ENCODE data around the gene ST6GALNAC5. TPM values are rescaled to one million over a fixed set of nuclear protein-coding genes. Genes with fewer than 3 reads are reported as not detected.

Gene ST6GALNAC5
- total RNA-seq, 2 experiments from 2014 or later, result not detected

- CTCF ChIA-PET, result no interaction called here
- no peak for TF ChIP-seq CTCF (IDR thresholded peaks at IDR 0.05)
Observed at GRCh38 chr1:77100875-77101274, 233.6 kb downstream of the ST6GALNAC5 start.

GRCh38 chr1:77103486-77103885 is 236.2 kb downstream of the ST6GALNAC5 start:
- Histone ChIP-seq H3K4me1 (ENCODE audit: insufficient read depth, low read length) (no peaks in the 10 kb centered on the region), H3K9me3 (ENCODE audit: control insufficient read depth in 1 of 2, insufficient read depth in 1 of 2, low read length in 2 of 2) (no peaks in the 10 kb centered on the region), H3K36me3 (ENCODE audit: insufficient read depth, low read length) (no peaks in the 10 kb centered on the region), H3K27me3 (ENCODE audit: control insufficient read depth in 1 of 2, insufficient read depth in 2 of 2, low read length in 2 of 2) (no peaks in the 10 kb centered on the region), H3K27ac (ENCODE audit: low read depth in 1 of 2, low read length in 2 of 2) (no peak overlapping the region), H3K4me3 (ENCODE audit: low read length) (no peak overlapping the region)
- intact Hi-C loops (cut with DNase I, micrococcal nuclease), result no loop called here
- Mint-ChIP-seq H3K27me3 (no peaks in the 10 kb centered on the region), H3K27ac (no peak overlapping the region), H3K4me3 (no peak overlapping the region), H3K4me1 (ENCODE audit: low read depth) (no peaks in the 10 kb centered on the region), H3K36me3 (ENCODE audit: low read depth) (peaks cover 36% of the 10 kb centered on the region), H3K9me3 (no peaks in the 10 kb centered on the region)
- ATAC-seq (ENCODE audit: poor library complexity), result no peak
- DNase-seq, result no peak
- CTCF ChIA-PET, result no interaction called here
- POLR2A ChIA-PET, result no interaction called here
- no peak for TF ChIP-seq CTCF (IDR thresholded peaks at IDR 0.05)

More at GRCh38 chr1:77100875-77101274, 233.6 kb downstream of the ST6GALNAC5 start:
- H3K4me1 ChIP-seq (ENCODE audit: insufficient read depth, low read length), result no peaks in the 10 kb centered on the region
- H3K9me3 ChIP-seq (ENCODE audit: control insufficient read depth in 1 of 2, insufficient read depth in 1 of 2, low read length in 2 of 2), result no peaks in the 10 kb centered on the region
- Mint-ChIP-seq H3K27ac (no peak overlapping the region), H3K9me3 (peaks cover 2% of the 10 kb centered on the region), H3K4me1 (ENCODE audit: low read depth) (no peaks in the 10 kb centered on the region), H3K27me3 (no peaks in the 10 kb centered on the region), H3K36me3 (ENCODE audit: low read depth) (peaks cover 39% of the 10 kb centered on the region), H3K4me3 (no peak overlapping the region)
- intact Hi-C loops (cut with DNase I, micrococcal nuclease), result no loop called here
- H3K27ac ChIP-seq (ENCODE audit: low read depth in 1 of 2, low read length in 2 of 2), result no peak overlapping the region
- no peaks in the 10 kb centered on the region for H3K36me3 ChIP-seq (ENCODE audit: insufficient read depth, low read length)
- no peak overlapping the region for H3K4me3 ChIP-seq (ENCODE audit: low read length)
- POLR2A ChIA-PET, result no interaction called here
- ATAC-seq (ENCODE audit: poor library complexity) (no peak), DNase-seq (no peak)
- H3K27me3 ChIP-seq (ENCODE audit: control insufficient read depth in 1 of 2, insufficient read depth in 2 of 2, low read length in 2 of 2), result no peaks in the 10 kb centered on the region

- H3K4me1 Mint-ChIP-seq (ENCODE audit: low read depth), result no peaks in the 10 kb centered on the region
- H3K9me3 ChIP-seq (ENCODE audit: control insufficient read depth in 1 of 2, insufficient read depth in 1 of 2, low read length in 2 of 2), result no peaks in the 10 kb centered on the region
- H3K27me3 Mint-ChIP-seq, result no peaks in the 10 kb centered on the region
- H3K4me1 ChIP-seq (ENCODE audit: insufficient read depth, low read length), result no peaks in the 10 kb centered on the region
- H3K4me3 ChIP-seq (ENCODE audit: low read length), result no peak overlapping the region
- H3K36me3 Mint-ChIP-seq (ENCODE audit: low read depth), result peaks cover 44% of the 10 kb centered on the region
- no peak for DNase-seq
- intact Hi-C loops (cut with DNase I, micrococcal nuclease), result no loop called here
- ATAC-seq (ENCODE audit: poor library complexity), result no peak
- H3K27ac ChIP-seq (ENCODE audit: low read depth in 1 of 2, low read length in 2 of 2), result no peak overlapping the region
- no peaks in the 10 kb centered on the region for H3K36me3 ChIP-seq (ENCODE audit: insufficient read depth, low read length)
- H3K27me3 ChIP-seq (ENCODE audit: control insufficient read depth in 1 of 2, insufficient read depth in 2 of 2, low read length in 2 of 2), result no peaks in the 10 kb centered on the region
- H3K9me3 Mint-ChIP-seq, result no peaks in the 10 kb centered on the region
- H3K27ac Mint-ChIP-seq, result no peak overlapping the region
- TF ChIP-seq CTCF (IDR thresholded peaks at IDR 0.05), result no peak
- no peak overlapping the region for H3K4me3 Mint-ChIP-seq
- CTCF ChIA-PET, result interaction anchor here (1.3 kb wide), 1 partner anchor 10 kb away, joined by 3 read pairs; no protein-coding TSS in a partner anchor
- POLR2A ChIA-PET, result no interaction called here
Observed at GRCh38 chr1:77104672-77105071, 237.4 kb downstream of the ST6GALNAC5 start.

Small RNAs within 50 kb of the gene (microRNA-seq; reads per million reads assigned to microRNA genes)
- not detected for gene MIR7156 (ENCODE audit: borderline microRNAs expressed, borderline replicate concordance)
